A549 (cell line): Measurements from ENCODE around the gene RCSD1. TPM values are rescaled to one million over a fixed set of nuclear protein-coding genes. Genes with fewer than 3 reads are reported as not detected.

Source experiments
- ATAC-seq, 2 experiments: fragments of 200-7000 bp in 1 of 2; fragments of >200 bp in 1 of 2; cut with Nextera tagmentation in 1 of 2; cut with Tn5 transposase in 1 of 2; 3 replicates each; pipeline versions ENCODE4 v1.8.0 to v1.9.1; 2018 to 2020; ENCODE audit warnings: mild to moderate bottlenecking in 1 of 2, moderate library complexity in 1 of 2
- CTCF ChIA-PET: fragments of 300-600 bp; sonication (Branson Sonifier 250); formaldehyde crosslinking; extraction: SDS; loops from one replicate; lab custom pipeline; 2021; ENCODE audit warnings: antibody characterized with exemption, inconsistent platforms; lab: Yijun Ruan, JAX
- POLR2A ChIA-PET: fragments of 350-600 bp; formaldehyde crosslinking; extraction: SDS; loops from one replicate; lab custom pipeline; 2021; ENCODE audit warnings: antibody characterized with exemption, inconsistent platforms; lab: Yijun Ruan, JAX
- DNase-seq, 2 experiments: peaks; one replicate each; pipeline versions ENCODE4 v3.0.0 to v3.0.0-alpha.2; 2011 to 2016; ENCODE audit warnings: low read depth in 1 of 2, low spot score in 1 of 2
- FAIRE-seq: peaks from 2 replicates; lab custom pipeline; 2011; peaks lifted over from hg19 to GRCh38; lab: Jason Lieb, UNC
- H3K27ac ChIP-seq, 2 experiments: fragments of >200 bp; sonication (Bioruptor Twin); formaldehyde crosslinking; 3 replicates each; pipeline ENCODE4 v1.5.1; 2016 to 2017
- H3K4me1 ChIP-seq: fragments of >200 bp; sonication (Bioruptor Twin); formaldehyde crosslinking; 3 replicates; pipeline ENCODE4 v1.6.1; 2016
- H3K4me2 ChIP-seq: fragments of >200 bp; sonication (Bioruptor Twin); formaldehyde crosslinking; 3 replicates; pipeline ENCODE4 v1.6.1; 2016
- H3K4me3 ChIP-seq: fragments of >200 bp; sonication (Bioruptor Twin); formaldehyde crosslinking; 3 replicates; pipeline ENCODE4 v1.5.1; 2016
- H3K9me3 ChIP-seq: fragments of >200 bp; sonication (Bioruptor Twin); formaldehyde crosslinking; 3 replicates; pipeline ENCODE4 v1.6.1; 2016
- ATOH8 ChIP-seq: fragments of 250-450 bp; sonication (Bioruptor Pico); IDR thresholded peaks from 2 replicates; pipeline ENCODE4 v1.5.0; 2020; ENCODE audit warnings: low read depth, mild to moderate bottlenecking, moderate library complexity
- BCL3 ChIP-seq: fragments of >200 bp; sonication (Bioruptor Twin); formaldehyde crosslinking; IDR thresholded peaks from 3 replicates; pipeline ENCODE4 v1.6.1; 2016
- BHLHE40 ChIP-seq: IDR thresholded peaks from 2 replicates; pipeline ENCODE4 v1.6.1; 2012; ENCODE audit warnings: low read depth, low read length, inconsistent platforms
- CBX2 ChIP-seq: fragments of 200-600 bp; sonication (generic); IDR thresholded peaks from 2 replicates; pipeline ENCODE4 v1.6.1; 2016; ENCODE audit warnings: low read depth, mild to moderate bottlenecking, borderline replicate concordance
- CBX8 ChIP-seq: fragments of 200-600 bp; sonication (generic); IDR thresholded peaks from 2 replicates; pipeline ENCODE4 v1.6.1; 2016
- ESRRA ChIP-seq: fragments of 150-350 bp; IDR thresholded peaks from 2 replicates; pipeline ENCODE4 v1.6.1; 2014; ENCODE audit warnings: mild to moderate bottlenecking, low read length, borderline replicate concordance
- FOXS1 ChIP-seq: fragments of 250-450 bp; sonication (Bioruptor Pico); IDR thresholded peaks from 2 replicates; pipeline ENCODE4 v1.5.0; 2020; ENCODE audit warnings: mild to moderate bottlenecking, moderate library complexity
- HES2 ChIP-seq: fragments of >200 bp; sonication (Bioruptor Twin); formaldehyde crosslinking; IDR thresholded peaks from 2 replicates; pipeline ENCODE4 v1.6.1; 2016
- HMGXB4 ChIP-seq: fragments of 250-450 bp; sonication (Bioruptor Pico); IDR thresholded peaks from 2 replicates; pipeline ENCODE4 v1.5.0; 2021; ENCODE audit warnings: mild to moderate bottlenecking, moderate library complexity, borderline replicate concordance
- HOXA7 ChIP-seq: fragments of 250-450 bp; sonication (Bioruptor Pico); IDR thresholded peaks from 2 replicates; pipeline ENCODE4 v1.5.0; 2020; ENCODE audit warnings: mild to moderate bottlenecking, moderate library complexity
- HOXB13 ChIP-seq: fragments of 250-450 bp; sonication (Bioruptor Pico); IDR thresholded peaks from 2 replicates; pipeline ENCODE4 v1.5.0; 2020; ENCODE audit warnings: low read depth, mild to moderate bottlenecking, moderate library complexity
- KDM1A ChIP-seq: fragments of 200-600 bp; sonication (generic); IDR thresholded peaks from 2 replicates; pipeline ENCODE4 v1.6.1; 2016; ENCODE audit warnings: low read depth, mild to moderate bottlenecking
- MYC ChIP-seq: IDR thresholded peaks from 2 replicates; pipeline ENCODE4 v1.6.1; 2012; ENCODE audit warnings: mild to moderate bottlenecking, inconsistent platforms, low read length, improper control_type of control experiment, borderline replicate concordance
- NFE2L2 ChIP-seq: fragments of 150-350 bp; conservative IDR thresholded peaks from 2 replicates; pipeline ENCODE4 v1.6.1; 2014; ENCODE audit warnings: low read length
- NR3C1 ChIP-seq: fragments of >200 bp; sonication (Bioruptor Twin); formaldehyde crosslinking; IDR thresholded peaks from 3 replicates; pipeline ENCODE4 v1.6.1; 2017
- PHF8 ChIP-seq: fragments of 200-600 bp; sonication (generic); IDR thresholded peaks from 2 replicates; pipeline ENCODE4 v1.6.1; 2016; ENCODE audit warnings: low read depth, mild to moderate bottlenecking, antibody characterized with exemption, moderate library complexity, borderline replicate concordance
- POLR2A ChIP-seq: IDR thresholded peaks from 2 replicates; pipeline ENCODE4 v1.6.1; 2012; ENCODE audit warnings: mild to moderate bottlenecking, low read length
- RAD21 ChIP-seq, 2 experiments: fragments of >200 bp in 1 of 2; sonication (Bioruptor Twin) in 1 of 2; formaldehyde crosslinking in 1 of 2; IDR thresholded peaks in 1 of 2; conservative IDR thresholded peaks in 1 of 2; 2 replicates in 1 of 2; 3 replicates in 1 of 2; pipeline ENCODE4 v1.6.1; 2012 to 2018; ENCODE audit warnings: inconsistent platforms in 1 of 2
- RARB ChIP-seq: fragments of 250-450 bp; sonication (Bioruptor Pico); IDR thresholded peaks from 2 replicates; pipeline ENCODE4 v1.8.0; 2021; ENCODE audit warnings: mild to moderate bottlenecking, moderate library complexity
- RCOR1 ChIP-seq: fragments of 150-350 bp; IDR thresholded peaks from 2 replicates; pipeline ENCODE4 v1.6.1; 2014; ENCODE audit warnings: antibody characterized with exemption, low read length, low read depth
- RFX5 ChIP-seq: fragments of 450-650 bp; IDR thresholded peaks from 2 replicates; pipeline ENCODE4 v1.7.1; 2014; ENCODE audit warnings: antibody characterized with exemption, mild to moderate bottlenecking, moderate library complexity
- TP53 ChIP-seq: fragments of 250-450 bp; sonication (Bioruptor Pico); IDR thresholded peaks from 2 replicates; pipeline ENCODE4 v1.5.0; 2021; ENCODE audit warnings: mild to moderate bottlenecking, moderate library complexity
- USF2 ChIP-seq: fragments of 450-650 bp; IDR thresholded peaks from 2 replicates; pipeline ENCODE4 v1.6.1; 2014; ENCODE audit warnings: antibody characterized with exemption
- ZC3H11A ChIP-seq: fragments of 450-650 bp; IDR thresholded peaks from 2 replicates; pipeline ENCODE4 v1.6.1; 2014; ENCODE audit warnings: antibody characterized with exemption, mild to moderate bottlenecking
- ZFP36 ChIP-seq: fragments of 450-650 bp; IDR thresholded peaks from 2 replicates; pipeline ENCODE4 v1.6.1; 2014; ENCODE audit warnings: borderline replicate concordance; ENCODE audit not compliant: partially characterized antibody
- ZNF302 ChIP-seq: fragments of 250-450 bp; sonication (Bioruptor Pico); IDR thresholded peaks from 2 replicates; pipeline ENCODE4 v1.9.0; 2021; ENCODE audit warnings: inconsistent platforms, mild to moderate bottlenecking, moderate library complexity
- WGBS: methylation state at CpG from one replicate; pipeline ENCODE4 v1.1.6; 2017; ENCODE audit errors: missing lambda C conversion rate; 5-methylcytosine and 5-hydroxymethylcytosine counted together
- polyA plus RNA-seq, 4 experiments: library from polyadenylated mRNA; depleted of rRNA in 3 of 4; stranded (reverse); fragments of >200 nt; fragmentation: RNase III in 1 of 4; extraction: RNeasy Plus Mini Kit Qiagen cat#74134 plus additional on column Dnase treatment in 1 of 4; gene quantifications; 2 replicates in 3 of 4; 3 replicates in 1 of 4; pipeline ENCODE4 v1.2.3, GENCODE V29; 2011 to 2017

RCSD1 gene
- polyA plus RNA-seq, 2 of the 4 experiments (the other 2 are of a cell fraction), result not detected

- Histone ChIP-seq H3K4me1 (no peaks in the 10 kb centered on the region), H3K27ac (no peak overlapping the region), H3K4me3 (no peak overlapping the region), H3K9me3 (no peaks in the 10 kb centered on the region), H3K4me2 (no peak overlapping the region)
- ATAC-seq, result no peak
- FAIRE-seq, result no peak
- no peak for TF ChIP-seq HOXB13
- TF ChIP-seq ZNF302, result no peak
- TF ChIP-seq, all 56 proteins: peak for 0
- POLR2A ChIA-PET, result no interaction called here
- 75% methylated on average over 5 of the region's 5 CpGs for WGBS
- CTCF ChIA-PET, result interaction anchor here (0.7 to 2.6 kb wide), 2 partner anchors 14 to 89 kb away, joined by 3 to 10 read pairs; no protein-coding TSS in a partner anchor
- DNase-seq, result no peak
Observed at GRCh38 chr1:167648252-167648849, 18.3 kb downstream of the RCSD1 start.

- Histone ChIP-seq H3K4me1 (no peaks in the 10 kb centered on the region), H3K4me2 (no peak overlapping the region), H3K9me3 (no peaks in the 10 kb centered on the region), H3K27ac (no peak overlapping the region), H3K4me3 (no peak overlapping the region)
- FAIRE-seq (no peak), ATAC-seq (no peak), DNase-seq (no peak)
- WGBS, result 83% methylated on average over 8 of the region's 8 CpGs
- ChIA-PET POLR2A (no interaction called here), CTCF (interaction anchor here (2.6 kb wide), 1 partner anchor 14 kb away, joined by 10 read pairs; no protein-coding TSS in a partner anchor)
- no peak for TF ChIP-seq ZNF302
- TF ChIP-seq HES2, result no peak
- TF ChIP-seq FOXS1, result no peak
- no peak for TF ChIP-seq RAD21 (conservative IDR thresholded peaks at IDR 0.05 in 1 of 2, IDR thresholded peaks at IDR 0.05 in 1 of 2)
- no peak for TF ChIP-seq POLR2A
- no peak for TF ChIP-seq TP53
- TF ChIP-seq CBX8, result no peak
- TF ChIP-seq NR3C1, result no peak
- no peak for TF ChIP-seq ATOH8 (CRISPR knock-in tag)
- no peak for TF ChIP-seq RARB (CRISPR knock-in tag)
- TF ChIP-seq KDM1A, result no peak
- no peak for TF ChIP-seq HMGXB4
- TF ChIP-seq RFX5, result no peak
- no peak for TF ChIP-seq MYC
- no peak for TF ChIP-seq PHF8
- TF ChIP-seq BHLHE40, result no peak
- TF ChIP-seq CBX2, result no peak
Observed at GRCh38 chr1:167648978-167649744, 19.1 kb downstream of the RCSD1 start.

GRCh38 chr1:167650269-167651160, 20.5 kb downstream of the RCSD1 start:
- CTCF ChIA-PET, result interaction anchor here (0.7 to 2.6 kb wide), 5 partner anchors 12 to 93 kb away, joined by 3 to 10 read pairs (median 3); no protein-coding TSS in a partner anchor
- DNase-seq (no peak), ATAC-seq (no peak), FAIRE-seq (no peak)
- TF ChIP-seq RCOR1, result no peak
- no peak for TF ChIP-seq ZC3H11A
- no peak for TF ChIP-seq NFE2L2
- TF ChIP-seq HES2, result no peak
- TF ChIP-seq ESRRA, result no peak
- no peak for TF ChIP-seq NR3C1
- TF ChIP-seq USF2, result no peak
- no peak for TF ChIP-seq HOXA7 (CRISPR knock-in tag)
- no peak for TF ChIP-seq ZFP36
- TF ChIP-seq BCL3, result no peak
- Histone ChIP-seq H3K4me3 (no peak overlapping the region), H3K4me2 (no peak overlapping the region), H3K27ac (no peak overlapping the region), H3K9me3 (no peaks in the 10 kb centered on the region), H3K4me1 (no peaks in the 10 kb centered on the region)
- POLR2A ChIA-PET, result no interaction called here
- WGBS, result 81% methylated on average over 14 of the region's 16 CpGs
